ENCODE results near the gene PKHD1.

PKHD1 gene

GRCh38 chr6:52104979-52105378, 17.6 kb upstream of the PKHD1 start:
- no peak for DNase-seq

- no peak for DNase-seq
These were observed 16.2 kb upstream of the PKHD1 start for GRCh38 chr6:52103623-52104022.

GRCh38 chr6:52102405-52102804, 15.0 kb upstream of the PKHD1 start:
- DNase-seq: no peak

- DNase-seq: peak; percentile 6
These were observed 11.3 kb upstream of the PKHD1 start for GRCh38 chr6:52098721-52099120.

GRCh38 chr6:52089758-52090348, 2.4 kb upstream of the PKHD1 start:
- DNase-seq: no peak

DNA sequence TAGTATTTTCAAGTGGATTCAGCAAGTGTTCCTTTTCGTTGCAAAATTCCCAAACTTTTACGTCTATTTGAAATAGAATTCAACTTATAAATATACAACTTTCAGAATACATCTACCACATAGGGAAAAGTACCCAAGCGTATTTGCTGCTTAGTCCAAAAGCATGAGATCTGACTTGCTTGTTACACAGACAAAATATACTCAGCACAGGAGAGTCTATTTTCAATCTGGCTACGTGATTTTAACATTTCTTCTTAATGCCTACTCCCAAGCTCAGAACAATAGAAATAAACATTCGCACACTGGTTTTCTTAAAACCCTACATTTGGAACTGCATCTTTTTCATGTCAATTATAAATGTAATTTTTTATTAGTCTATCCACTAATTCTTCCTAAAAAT, 672 bp downstream of the PKHD1 start:
- DNase-seq: no peak

GRCh38 chr6:52081237-52081636, 6.2 kb downstream of the PKHD1 start:
- DNase-seq: no peak

DNA sequence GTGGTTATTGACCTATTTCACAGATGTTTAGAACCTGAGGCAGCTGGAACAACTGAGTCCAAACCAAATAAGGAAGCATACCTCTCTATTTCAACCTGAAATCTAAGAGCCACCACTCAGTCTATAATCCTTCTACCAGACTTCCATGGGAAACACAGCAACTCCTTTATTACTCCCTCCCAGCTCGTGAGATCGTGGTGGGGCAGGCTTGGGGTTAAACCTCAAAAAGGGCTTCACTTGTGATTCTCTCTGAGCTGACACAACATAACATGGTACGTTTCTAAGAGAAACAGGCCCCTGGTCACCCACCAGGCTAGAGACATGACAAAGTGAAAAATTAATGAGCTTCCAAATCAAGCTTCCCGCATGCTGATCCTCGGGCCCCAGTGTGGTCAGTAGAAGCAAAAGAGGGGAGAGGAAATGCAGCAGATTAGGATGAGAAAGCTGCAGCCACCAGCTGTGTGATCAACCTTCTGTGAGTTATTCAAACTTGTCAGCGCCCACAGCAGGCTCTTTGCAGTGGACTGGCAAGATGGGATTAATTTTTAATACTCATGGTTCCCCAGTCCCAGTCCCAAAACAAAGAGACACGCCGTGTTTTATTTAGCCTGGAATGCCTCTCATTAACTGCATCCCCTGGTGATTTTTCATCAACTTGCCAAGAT, 9.3 kb downstream of the PKHD1 start:
- DNase-seq: no peak

DNA sequence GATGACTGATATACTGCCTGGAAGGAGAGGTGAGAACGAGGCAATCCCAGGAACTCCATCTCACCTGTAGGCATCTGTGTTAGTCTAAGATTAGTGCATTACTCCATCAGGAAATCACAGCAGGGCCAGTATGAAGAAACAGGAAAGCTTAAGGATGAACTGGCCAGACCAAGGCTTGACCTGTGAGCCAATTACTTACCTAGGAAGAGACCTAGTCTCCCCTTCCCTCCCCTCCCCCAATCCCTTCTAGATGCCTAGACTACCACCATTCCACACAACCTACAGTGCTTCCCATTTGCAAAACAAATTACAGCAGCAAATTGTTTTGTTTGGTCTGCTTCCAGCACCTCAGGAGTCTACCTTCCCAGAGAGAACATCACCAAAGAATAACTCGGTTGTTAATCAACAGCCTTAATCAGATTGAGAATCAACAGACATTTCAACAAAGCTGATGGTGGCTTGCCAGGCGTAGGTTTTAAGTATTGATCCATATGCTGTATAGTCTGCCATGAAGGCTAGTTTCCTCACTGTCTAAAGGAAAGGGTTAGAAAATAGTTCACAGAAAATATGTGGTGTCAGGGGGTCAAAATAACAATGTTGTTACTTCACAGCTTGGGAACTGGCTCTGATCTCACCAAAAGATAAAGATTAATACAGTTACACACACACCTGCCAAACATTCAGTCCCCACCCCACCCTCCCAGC, 10.1 kb downstream of the PKHD1 start:
- DNase-seq: no peak

DNA sequence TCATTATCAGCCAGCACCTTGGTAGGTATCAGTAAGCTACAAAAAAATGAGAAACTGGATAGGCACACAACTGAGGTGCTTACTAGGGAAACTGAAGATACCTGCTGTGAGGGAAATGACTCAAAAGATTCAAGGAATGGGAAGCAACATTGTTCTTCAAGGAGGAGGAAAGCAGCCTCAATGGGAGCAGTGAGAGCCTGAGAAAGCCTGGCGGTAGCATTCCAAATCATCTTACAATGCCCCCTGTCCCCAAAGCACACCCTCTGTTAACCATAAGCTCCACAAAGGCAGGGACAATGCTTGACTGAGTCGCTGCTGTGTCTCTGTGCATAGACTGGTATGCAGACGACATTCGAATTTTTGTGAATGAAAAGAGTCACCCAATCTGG, 10.6 kb downstream of the PKHD1 start:
- DNase-seq: no peak

GRCh38 chr6:52074716-52075115, 12.7 kb downstream of the PKHD1 start:
- no peak for DNase-seq

DNA sequence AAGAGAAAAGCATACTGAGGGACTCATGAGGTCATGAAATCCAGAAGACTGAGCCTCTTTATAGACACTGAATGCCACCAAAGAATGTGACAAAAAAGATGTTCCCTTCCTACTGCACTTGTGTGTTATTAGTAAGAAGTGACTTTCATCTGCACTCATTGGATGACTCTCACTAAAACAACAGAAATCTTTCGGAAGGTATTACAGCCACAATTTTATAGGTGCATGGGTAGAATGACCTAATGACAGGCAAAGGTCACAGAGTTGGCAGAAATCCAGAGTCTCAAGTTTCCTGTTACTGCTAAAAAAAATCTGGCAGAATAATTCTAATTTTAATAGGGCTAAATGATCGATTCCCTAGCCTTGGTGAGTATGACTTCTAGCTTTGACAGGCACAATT, 13.3 kb downstream of the PKHD1 start:
- no peak for DNase-seq

DNA sequence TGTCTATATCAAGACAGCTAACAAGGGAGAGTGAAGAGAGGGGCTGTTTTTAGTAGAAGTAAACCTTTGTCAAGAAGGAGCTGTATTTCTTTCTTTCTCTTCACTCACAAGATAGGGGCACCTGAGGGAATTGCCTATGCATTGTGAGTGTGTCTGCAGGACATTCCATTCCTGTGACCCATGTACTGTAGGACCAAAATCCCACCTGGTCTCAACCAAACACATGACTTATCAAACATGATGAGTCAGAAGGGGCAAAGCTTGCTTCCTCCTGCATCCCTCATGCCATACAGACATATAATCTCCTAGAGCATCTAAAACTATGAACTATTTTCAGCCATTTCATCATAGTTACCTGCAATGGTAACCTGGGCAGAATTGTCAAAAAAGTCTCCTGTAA, 21.8 kb downstream of the PKHD1 start:
- DNase-seq: no peak

DNA sequence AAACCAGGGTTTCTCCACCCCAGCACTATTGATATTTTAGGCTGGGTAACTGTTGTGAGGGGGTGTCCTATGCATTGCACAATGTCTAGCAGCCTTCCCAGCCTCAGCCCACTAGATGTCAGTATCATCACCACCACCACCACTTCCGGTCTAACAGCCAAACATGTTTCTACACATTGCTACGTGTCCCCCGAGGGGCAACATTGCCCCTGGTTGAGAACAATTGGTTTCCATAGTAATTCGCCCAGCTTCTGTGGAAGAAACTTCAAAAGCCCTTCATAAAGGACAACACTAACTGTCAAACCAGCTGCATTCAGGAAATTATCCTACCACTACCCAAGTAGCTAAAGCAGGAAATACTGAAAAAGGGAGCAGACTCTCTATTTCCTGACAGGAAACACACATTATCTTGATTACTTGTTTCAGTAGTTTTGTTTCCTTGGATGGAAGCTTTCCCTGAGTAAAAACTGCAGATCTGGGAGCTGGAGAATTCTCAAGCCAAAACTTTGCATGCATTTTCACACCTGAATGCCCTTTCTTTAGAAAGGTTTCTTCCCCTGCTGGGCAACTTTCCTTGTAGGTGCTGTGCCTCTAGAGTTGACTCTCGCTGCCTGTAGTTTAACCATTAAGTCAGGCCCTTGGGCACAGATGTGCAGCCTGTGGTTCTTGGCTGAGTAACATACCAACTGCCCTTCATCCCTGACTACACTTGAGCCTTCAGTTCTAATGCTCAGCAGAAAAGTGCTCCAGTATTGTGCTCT, 23.6 kb downstream of the PKHD1 start:
- DNase-seq: peak; percentile 68

- no peak for DNase-seq
These were observed 25.9 kb downstream of the PKHD1 start for GRCh38 chr6:52061481-52061880.

GRCh38 chr6:52059821-52060220, 27.6 kb downstream of the PKHD1 start:
- DNase-seq: no peak

DNA sequence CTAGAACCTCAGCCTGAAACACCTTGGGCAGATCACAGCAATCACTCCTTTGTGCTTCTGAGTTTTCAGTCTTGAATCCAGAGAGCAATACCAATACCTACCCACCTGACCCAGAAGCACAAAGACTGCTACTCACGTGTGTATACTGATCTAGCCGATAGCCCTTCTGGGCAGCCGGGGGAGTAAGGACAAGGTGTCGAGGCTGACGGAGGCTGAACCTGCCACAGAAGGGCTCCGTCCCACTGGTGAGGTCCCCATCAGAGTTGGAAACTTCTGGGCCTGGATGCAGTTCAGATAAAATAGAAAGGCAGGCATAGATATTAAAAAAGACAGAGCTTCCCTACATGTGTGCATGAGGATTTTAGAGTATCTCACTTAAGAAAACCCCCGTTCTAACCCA, 32.0 kb downstream of the PKHD1 start:
- DNase-seq: no peak

DNA sequence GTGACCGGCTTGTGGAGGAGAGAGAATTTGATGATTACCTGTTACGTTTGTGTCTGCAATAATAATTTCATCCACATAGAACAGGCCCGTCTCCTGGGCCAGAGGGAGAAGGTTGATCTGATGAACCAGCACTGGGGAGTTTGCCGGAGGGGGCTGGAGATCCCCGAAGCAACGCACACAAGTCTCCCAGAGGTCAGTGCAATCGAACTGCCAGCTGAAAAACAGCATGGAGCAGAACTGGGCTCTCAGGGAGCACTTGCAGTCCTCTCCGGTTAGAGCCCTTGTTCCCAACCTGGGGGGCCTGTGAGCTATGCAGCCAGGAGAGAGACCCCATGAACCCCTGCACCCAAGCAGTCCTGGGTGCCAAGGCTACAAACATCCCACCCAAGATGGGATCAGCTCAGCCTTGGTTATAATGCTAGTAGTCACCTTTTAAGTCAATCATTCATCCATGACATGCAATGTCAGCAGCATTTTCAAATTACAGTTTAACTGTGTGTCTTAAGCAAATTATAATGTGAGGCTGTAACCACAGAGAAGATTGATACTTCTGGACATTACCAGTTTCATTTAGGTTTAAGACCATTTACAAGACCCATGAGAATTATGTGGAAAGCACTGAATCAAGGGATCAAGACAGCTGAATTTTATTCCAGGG, 34.2 kb downstream of the PKHD1 start:
- DNase-seq: no peak

- DNase-seq: no peak
These were observed 37.4 kb downstream of the PKHD1 start for GRCh38 chr6:52050051-52050405.

- DNase-seq: no peak
These were observed 38.0 kb downstream of the PKHD1 start for GRCh38 chr6:52049252-52050050.

- no peak for DNase-seq
These were observed 41.0 kb downstream of the PKHD1 start for GRCh38 chr6:52046456-52046855.

DNA sequence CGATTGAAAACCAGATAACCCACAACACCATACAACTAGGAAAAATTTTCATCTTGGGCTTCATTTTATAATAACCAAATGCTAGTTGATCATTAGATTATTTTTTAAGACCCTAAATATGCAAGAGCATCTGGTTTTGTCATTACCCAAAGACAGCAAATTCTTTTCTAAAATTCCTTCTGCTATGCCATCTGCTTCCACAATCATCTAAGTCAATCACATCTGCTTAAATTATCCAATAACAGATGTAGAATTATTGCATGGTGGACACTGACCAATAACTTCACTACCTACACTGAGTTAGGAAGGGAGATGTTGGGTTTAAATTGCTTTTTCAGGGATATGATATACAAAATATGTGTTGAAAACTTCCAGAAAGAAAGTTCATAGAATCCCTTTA, 41.9 kb downstream of the PKHD1 start:
- no peak for DNase-seq
